HepG2 (cell line): ENCODE measurements around the gene ARHGEF10L. TPM values are rescaled to one million over a fixed set of nuclear protein-coding genes. Genes with fewer than 3 reads are reported as not detected.

Experiments used
- ARNT ChIP-seq: fragments of 450-650 bp; IDR thresholded peaks from 2 replicates; pipeline ENCODE4 v1.6.1; 2017
- CSRNP1 ChIP-seq: sonication (generic); formaldehyde crosslinking; IDR thresholded peaks from 2 replicates; pipeline ENCODE4 v1.8.1; 2023; ENCODE audit warnings: mild to moderate bottlenecking, missing genetic modification reagents
- DRAP1 ChIP-seq: IDR thresholded peaks from 2 replicates; pipeline ENCODE4 v1.6.1; 2016; ENCODE audit warnings: missing genetic modification reagents, missing compliant biosample characterization
- E2F5 ChIP-seq: sonication (generic); formaldehyde crosslinking; conservative IDR thresholded peaks from 2 replicates; pipeline ENCODE4 v1.4.0; 2020; ENCODE audit warnings: missing genetic modification reagents
- HDAC6 ChIP-seq: fragments of 200-600 bp; sonication (generic); IDR thresholded peaks from 2 replicates; pipeline ENCODE4 v1.7.0; 2017; ENCODE audit warnings: mild to moderate bottlenecking, antibody characterized with exemption, low read length, low read depth
- HHEX ChIP-seq: IDR thresholded peaks from 2 replicates; pipeline ENCODE4 v1.6.1; 2016; ENCODE audit warnings: control low read depth
- HNF4A ChIP-seq: sonication (generic); formaldehyde crosslinking; IDR thresholded peaks from 2 replicates; pipeline ENCODE4 v1.4.0; 2020; ENCODE audit warnings: missing genetic modification reagents
- KLF16 ChIP-seq, 2 experiments: sonication (generic) in 1 of 2; formaldehyde crosslinking in 1 of 2; IDR thresholded peaks; 2 replicates each; pipeline versions ENCODE4 v1.6.1 to v1.8.0; 2016 to 2023; ENCODE audit warnings: missing genetic modification reagents in 2 of 2, missing compliant biosample characterization in 1 of 2
- MED13 ChIP-seq: sonication (generic); formaldehyde crosslinking; IDR thresholded peaks from 2 replicates; pipeline ENCODE4 v1.5.0; 2020; ENCODE audit warnings: missing genetic modification reagents
- MLX ChIP-seq: IDR thresholded peaks from 2 replicates; pipeline ENCODE4 v1.6.1; 2016
- MXD1 ChIP-seq: sonication (generic); formaldehyde crosslinking; IDR thresholded peaks from 2 replicates; pipeline ENCODE4 v1.4.0; 2020; ENCODE audit warnings: mild to moderate bottlenecking, missing genetic modification reagents
- NFATC3 ChIP-seq: sonication (generic); formaldehyde crosslinking; IDR thresholded peaks from 2 replicates; pipeline ENCODE4 v1.5.1; 2020; ENCODE audit warnings: mild to moderate bottlenecking, missing genetic modification reagents
- NKX3-1 ChIP-seq: sonication (generic); formaldehyde crosslinking; IDR thresholded peaks from 2 replicates; pipeline ENCODE4 v1.5.0; 2020; ENCODE audit warnings: missing genetic modification reagents
- SIN3B ChIP-seq: fragments of 150-350 bp; IDR thresholded peaks from 2 replicates; pipeline ENCODE4 v1.6.1; 2014; ENCODE audit warnings: low read length
- TEF ChIP-seq: sonication (generic); formaldehyde crosslinking; IDR thresholded peaks from 2 replicates; pipeline ENCODE4 v1.5.0; 2020; ENCODE audit warnings: missing genetic modification reagents
- THAP7 ChIP-seq: sonication (generic); formaldehyde crosslinking; IDR thresholded peaks from 2 replicates; pipeline ENCODE4 v1.8.1; 2023; ENCODE audit warnings: mild to moderate bottlenecking, missing genetic modification reagents
- ZFP62 ChIP-seq: sonication (generic); formaldehyde crosslinking; IDR thresholded peaks from 2 replicates; pipeline ENCODE4 v1.4.0; 2020; ENCODE audit warnings: missing genetic modification reagents
- ZFP82 ChIP-seq: sonication (generic); formaldehyde crosslinking; IDR thresholded peaks from 2 replicates; pipeline ENCODE4 v1.5.1; 2020; ENCODE audit warnings: mild to moderate bottlenecking, missing genetic modification reagents, borderline replicate concordance
- ZNF292 ChIP-seq: sonication (generic); formaldehyde crosslinking; IDR thresholded peaks from 2 replicates; pipeline ENCODE4 v1.8.1; 2022; ENCODE audit warnings: mild to moderate bottlenecking, low read depth, missing genetic modification reagents, borderline replicate concordance
- ZNF382 ChIP-seq: sonication (generic); formaldehyde crosslinking; IDR thresholded peaks from 2 replicates; pipeline ENCODE4 v1.5.0; 2020; ENCODE audit warnings: missing genetic modification reagents, mild to moderate bottlenecking, borderline replicate concordance
- ZNF556 ChIP-seq: sonication (generic); formaldehyde crosslinking; IDR thresholded peaks from 2 replicates; pipeline ENCODE4 v1.4.0; 2020; ENCODE audit warnings: mild to moderate bottlenecking, missing genetic modification reagents, borderline replicate concordance
- ZNF563 ChIP-seq: sonication (generic); formaldehyde crosslinking; IDR thresholded peaks from 2 replicates; pipeline ENCODE4 v1.8.0; 2022; ENCODE audit warnings: mild to moderate bottlenecking, moderate library complexity, missing genetic modification reagents
- ZNF615 ChIP-seq: sonication (generic); formaldehyde crosslinking; IDR thresholded peaks from 2 replicates; pipeline ENCODE4 v1.5.0; 2020; ENCODE audit warnings: mild to moderate bottlenecking, missing genetic modification reagents, borderline replicate concordance
- ZNF709 ChIP-seq: sonication (generic); formaldehyde crosslinking; IDR thresholded peaks from 2 replicates; pipeline ENCODE4 v1.5.0; 2020; ENCODE audit warnings: mild to moderate bottlenecking, missing genetic modification reagents
- ZNF850 ChIP-seq: sonication (generic); formaldehyde crosslinking; conservative IDR thresholded peaks from 2 replicates; pipeline ENCODE4 v1.9.0; 2021; ENCODE audit warnings: mild to moderate bottlenecking, missing genetic modification reagents
- ZSCAN21 ChIP-seq: sonication (generic); formaldehyde crosslinking; IDR thresholded peaks from 2 replicates; pipeline ENCODE4 v1.8.0; 2022; ENCODE audit warnings: mild to moderate bottlenecking, missing genetic modification reagents, moderate library complexity, borderline replicate concordance
- polyA plus RNA-seq, 8 experiments: library from polyadenylated mRNA; depleted of rRNA in 3 of 8; stranded (reverse) in 7 of 8; unstranded in 1 of 8; fragments of >200 nt; fragmentation: Illumina TruSeq in 4 of 8; extraction: Trizol in 4 of 8; gene quantifications; 2 replicates each; pipeline versions ENCODE4 v1.2.1 to v1.2.3, GENCODE V29; 2011 to 2016; ENCODE audit warnings: low read depth in 4 of 8, missing spikeins in 1 of 8, mixed read lengths in 1 of 8; ENCODE audit not compliant: insufficient read depth in 1 of 8
- total RNA-seq, 5 experiments: library from RNA; depleted of rRNA; stranded (reverse); fragments of >200 nt; fragmentation: Illumina TruSeq; extraction: Trizol; gene quantifications; 2 replicates each; pipeline ENCODE4 v1.2.3, GENCODE V29; 2016; ENCODE audit warnings: low read depth in 1 of 5

Gene ARHGEF10L
- total and polyA plus RNA-seq, 2 of the 13 experiments (the other 11 are each of a cell fraction or from before 2014, with no cell fraction given), result 46.5 to 78.3 TPM

GRCh38 chr1:17591814-17592430 lies 52.4 kb downstream of the ARHGEF10L start (continued):
- TF ChIP-seq KLF16 (CRISPR knock-in tag; IDR thresholded peaks at IDR 0.05) (peak in 1 of 2 experiments; percentile 95; a peak in 2 of 4 replicates), DRAP1 (CRISPR knock-in tag) (0 out of 2 replicates have a peak, but pooled peaks have one; percentile 55), ZNF292 (CRISPR knock-in tag) (peak; percentile 93), CSRNP1 (CRISPR knock-in tag) (peak; percentile 86; the same call in 1 of the 2 replicates), ZSCAN21 (CRISPR knock-in tag) (peak; percentile 99), E2F5 (CRISPR knock-in tag) (no peak), MLX (CRISPR knock-in tag) (peak; percentile 94), MED13 (CRISPR knock-in tag) (no peak; the same call in 1 of the 2 replicates), ARNT (no peak), MXD1 (CRISPR knock-in tag) (peak; percentile 89), ZNF556 (CRISPR knock-in tag) (peak; percentile 91; the same call in 1 of the 2 replicates), THAP7 (CRISPR knock-in tag) (peak; percentile 89; the same call in 1 of the 2 replicates), SIN3B (no peak), NFATC3 (CRISPR knock-in tag) (peak; percentile 61; the same call in 1 of the 2 replicates), HDAC6 (no peak), ZNF382 (CRISPR knock-in tag) (no peak), ZNF615 (CRISPR knock-in tag) (peak; percentile 99), HNF4A (CRISPR knock-in tag) (peak; percentile 99), ZFP82 (CRISPR knock-in tag) (no peak; the same call in 1 of the 2 replicates), ZNF709 (peak; percentile 70), HHEX (CRISPR knock-in tag) (peak; percentile 51), NKX3-1 (CRISPR knock-in tag) (peak; percentile 94), ZFP62 (CRISPR knock-in tag) (no peak), TEF (CRISPR knock-in tag) (peak; percentile 63; the same call in 1 of the 2 replicates), ZNF563 (CRISPR knock-in tag) (peak; percentile 84; the same call in 1 of the 2 replicates), ZNF850 (CRISPR knock-in tag) (no peak)
